Esophagus squamous epithelium (tissue), 5 donors: ENCODE results near the gene PIF1. TPM values are rescaled to one million over a fixed set of nuclear protein-coding genes. Genes with fewer than 3 reads are reported as not detected.
"Not testable (repeated sequence)": the region's sequence is repeated elsewhere in the genome, so short reads cannot be mapped to it uniquely, and the experiment has no call there.

ENCODE experiments used
- DNase-seq: peaks from one replicate; lab custom pipeline; 2025; lab: John Stamatoyannopoulos, UW
- H3K27ac ChIP-seq, 4 donors: fragments of 200-600 bp; sonication (generic); one replicate each; pipeline ENCODE4 v1.5.1; 2016 to 2019; ENCODE audit warnings: mild to moderate bottlenecking in 1 of 4
- H3K27me3 ChIP-seq, 4 donors: fragments of 200-600 bp; sonication (generic); 1 replicate in 3 of 4; 2 replicates in 1 of 4; pipeline versions ENCODE4 v1.5.1 to v1.6.0; 2017 to 2021; ENCODE audit warnings: antibody characterized with exemption in 1 of 4
- H3K36me3 ChIP-seq, 3 donors: fragments of 200-600 bp; sonication (generic); one replicate each; pipeline ENCODE4 v1.5.1; 2016 to 2019
- H3K4me1 ChIP-seq, 3 donors: fragments of 200-600 bp; sonication (generic); one replicate each; pipeline ENCODE4 v1.5.1; 2017 to 2019
- H3K4me3 ChIP-seq, 4 donors: fragments of 200-600 bp; sonication (generic); 1 replicate in 3 of 4; 2 replicates in 1 of 4; pipeline ENCODE4 v1.5.1; 2016 to 2019; ENCODE audit warnings: mild to moderate bottlenecking in 2 of 4, moderate library complexity in 1 of 4
- H3K9me3 ChIP-seq, 3 donors: fragments of 200-600 bp; sonication (generic); one replicate each; pipeline ENCODE4 v1.5.1; 2016 to 2019
- CTCF ChIP-seq, 6 experiments: fragments of 450-650 bp in 4 of 6; fragments of 200-600 bp in 2 of 6; sonication (generic) in 2 of 6; IDR thresholded peaks; one replicate each; pipeline ENCODE4 v1.5.1; 2016 to 2019; ENCODE audit warnings: antibody characterized with exemption in 6 of 6, mild to moderate bottlenecking in 4 of 6, moderate library complexity in 4 of 6
- POLR2A ChIP-seq, 4 donors: fragments of 450-650 bp; IDR thresholded peaks; one replicate each; pipeline ENCODE4 v1.6.1; 2017; ENCODE audit warnings: antibody characterized with exemption in 4 of 4, mild to moderate bottlenecking in 4 of 4, moderate library complexity in 3 of 4
- WGBS, 2 donors: methylation state at CpG; one replicate each; pipeline ENCODE4 v1.1.5; 2018; 5-methylcytosine and 5-hydroxymethylcytosine counted together
- intact Hi-C: fragments of 100-400 bp; cut with DNase I; formaldehyde crosslinking; loops from one replicate; pipeline ENCODE4 v1.15.0; 2022
- total RNA-seq, 4 donors: library from RNA; depleted of rRNA; stranded (reverse); fragments of >200 nt; gene quantifications; one replicate each; pipeline ENCODE4 v1.1.0, GENCODE V29; 2016
- donor health status: DM: yes; HTN: yes; CAD: no.

The PIF1 gene
- total RNA-seq, 4 donors from 2014 or later: 1.8 to 17.5 (median 3.8) TPM

DNA sequence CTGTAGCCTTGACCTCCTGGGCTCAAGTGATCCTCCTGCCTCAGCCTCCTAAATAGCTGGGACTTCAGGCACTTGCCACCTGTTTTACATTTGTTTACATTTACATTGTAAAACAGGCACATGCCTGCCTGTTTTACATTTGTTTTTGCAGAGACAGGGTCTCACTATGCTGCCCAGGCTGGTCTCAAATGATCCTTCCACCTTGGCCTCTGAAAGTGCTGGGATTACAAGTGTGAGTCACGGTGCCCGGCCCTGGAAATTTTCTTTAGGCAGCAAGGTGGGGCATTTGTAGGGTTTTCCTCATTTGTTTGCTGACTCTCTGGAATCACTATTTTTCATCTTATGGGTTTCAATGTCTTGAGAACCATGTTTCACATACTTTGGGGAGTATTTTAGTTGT, 25.0 kb downstream of the PIF1 start:
- Histone ChIP-seq H3K4me3 (no peak overlapping the region), H3K36me3 (no peaks in the 10 kb centered on the region), H3K27ac (no peak overlapping the region), H3K9me3 (no peaks in the 10 kb centered on the region), H3K4me1 (peaks cover 0 to 7% (median 0%) of the 10 kb centered on the region in 3 donors), H3K27me3 (no peaks in the 10 kb centered on the region)
- intact Hi-C loops: no loop called here
- 32 to 72% methylated on average over 2 of the region's 2 CpGs for WGBS, 2 donors
- TF ChIP-seq CTCF (IDR thresholded peaks at IDR 0.05) (no peak), POLR2A (IDR thresholded peaks at IDR 0.05) (no peak)
- no peak for DNase-seq

DNA sequence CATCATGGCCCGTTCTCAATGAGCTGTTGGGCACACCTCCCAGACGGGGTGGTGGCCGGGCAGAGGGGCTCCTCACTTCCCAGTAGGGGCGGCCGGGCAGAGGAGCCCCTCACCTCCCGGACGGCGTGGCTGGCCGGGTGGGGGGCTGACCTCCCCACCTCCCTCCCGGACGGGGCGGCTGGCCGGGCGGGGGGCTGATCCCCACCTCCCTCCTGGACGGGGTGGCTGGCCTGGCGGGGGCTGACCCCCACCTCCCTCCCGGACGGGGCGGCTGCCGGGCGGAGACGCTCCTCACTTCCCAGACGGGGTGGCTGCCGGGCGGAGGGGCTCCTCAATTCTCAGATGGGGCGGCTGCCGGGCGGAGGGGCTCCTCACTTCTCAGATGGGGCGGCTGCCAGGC, 26.5 kb downstream of the PIF1 start:
- H3K27me3 ChIP-seq, H3K27ac ChIP-seq, H3K36me3 ChIP-seq, DNase-seq, H3K4me1 ChIP-seq, H3K9me3 ChIP-seq, H3K4me3 ChIP-seq, intact Hi-C loops: not testable (repeated sequence)
- no CpG with 5 or more reads among the region's 29 CpGs for WGBS, 2 donors

GRCh38 chr15:64795921-64796320, 29.5 kb downstream of the PIF1 start:
- H3K27ac ChIP-seq, H3K4me3 ChIP-seq, intact Hi-C loops, H3K36me3 ChIP-seq, DNase-seq, H3K27me3 ChIP-seq, H3K9me3 ChIP-seq, H3K4me1 ChIP-seq: not testable (repeated sequence)
- WGBS, 2 donors: 83 to 87% methylated on average over 8 to 9 of the region's 9 CpGs

DNA sequence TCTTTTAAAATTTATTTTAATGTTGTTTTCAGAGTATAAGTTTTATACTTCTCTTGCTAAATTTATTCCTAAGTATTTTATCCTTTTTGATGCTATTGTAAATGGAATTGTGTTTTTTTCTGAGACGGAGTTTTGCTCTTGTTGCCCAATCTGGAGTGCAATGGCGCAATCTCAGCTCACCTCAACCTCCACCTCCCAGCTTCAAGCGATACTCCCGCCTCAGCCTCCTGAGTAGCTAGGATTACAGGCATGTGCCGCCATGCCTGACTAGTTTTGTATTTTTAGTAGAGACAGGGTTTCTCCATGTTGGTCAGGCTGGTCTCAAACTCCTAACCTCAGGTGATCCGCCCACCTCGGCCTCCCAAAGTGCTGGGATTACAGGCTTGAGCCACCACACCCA, 30.1 kb downstream of the PIF1 start:
- H3K4me1 ChIP-seq, H3K27ac ChIP-seq, intact Hi-C loops, DNase-seq, H3K4me3 ChIP-seq, H3K36me3 ChIP-seq, H3K9me3 ChIP-seq, H3K27me3 ChIP-seq: not testable (repeated sequence)
- WGBS, 2 donors: 82 to 89% methylated on average over 5 to 7 of the region's 7 CpGs

DNA sequence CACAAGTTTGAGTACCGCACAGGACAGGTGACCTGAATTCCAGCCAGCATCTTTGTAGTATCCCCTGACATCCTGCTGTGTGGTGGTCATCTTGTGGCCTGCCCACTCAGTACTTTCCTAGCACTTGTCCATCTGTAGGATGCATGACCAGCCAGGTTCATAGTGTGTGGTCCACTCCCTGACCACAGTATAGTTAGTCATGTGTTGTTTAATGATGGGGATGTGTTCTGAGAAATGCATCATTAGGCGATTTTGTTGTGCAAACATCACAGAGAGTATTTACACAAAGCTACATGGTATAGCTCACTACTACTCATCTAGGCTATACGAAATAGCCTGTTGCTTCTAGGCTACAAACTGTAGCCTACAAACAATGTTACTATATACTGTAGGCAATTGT, 33.2 kb downstream of the PIF1 start:
- TF ChIP-seq CTCF (IDR thresholded peaks at IDR 0.05): no peak
- no peak for TF ChIP-seq POLR2A (IDR thresholded peaks at IDR 0.05)
- Histone ChIP-seq H3K9me3 (no peaks in the 10 kb centered on the region), H3K4me1 (no peaks in the 10 kb centered on the region), H3K27me3 (no peaks in the 10 kb centered on the region), H3K36me3 (no peaks in the 10 kb centered on the region), H3K27ac (no peak overlapping the region), H3K4me3 (no peak overlapping the region)
- intact Hi-C loops: no loop called here
- no peak for DNase-seq
- WGBS, 2 donors: 71 to 79% methylated on average over 3 of the region's 3 CpGs

- 26 to 35% methylated on average over 3 to 4 of the region's 4 CpGs for WGBS, 2 donors
- DNase-seq: no peak
- TF ChIP-seq CTCF (IDR thresholded peaks at IDR 0.05) (no peak), POLR2A (IDR thresholded peaks at IDR 0.05) (no peak)
- intact Hi-C loops: no loop called here
- Histone ChIP-seq H3K36me3 (no peaks in the 10 kb centered on the region), H3K4me3 (no peak overlapping the region), H3K9me3 (no peaks in the 10 kb centered on the region), H3K27me3 (no peaks in the 10 kb centered on the region), H3K27ac (no peak overlapping the region), H3K4me1 (no peaks in the 10 kb centered on the region)
These were observed 34.0 kb downstream of the PIF1 start for GRCh38 chr15:64791401-64791800.

GRCh38 chr15:64783796-64784195, 41.7 kb downstream of the PIF1 start:
- WGBS, 2 donors: 96% methylated on average over 4 of the region's 4 CpGs

More at GRCh38 chr15:64783796-64784195, 41.7 kb downstream of the PIF1 start:
- Histone ChIP-seq H3K4me1 (no peaks in the 10 kb centered on the region), H3K27ac (no peak overlapping the region), H3K9me3 (no peaks in the 10 kb centered on the region), H3K27me3 (no peaks in the 10 kb centered on the region), H3K36me3 (no peaks in the 10 kb centered on the region), H3K4me3 (no peak overlapping the region)
- DNase-seq: no peak
- TF ChIP-seq POLR2A (IDR thresholded peaks at IDR 0.05) (no peak), CTCF (IDR thresholded peaks at IDR 0.05) (no peak)
- intact Hi-C loops: no loop called here
